ENCODE data around the gene EIF4E2. TPM values are rescaled to one million over a fixed set of nuclear protein-coding genes. Genes with fewer than 3 reads are reported as not detected.
"Not testable (repeated sequence)": the region's sequence is repeated elsewhere in the genome, so short reads cannot be mapped to it uniquely, and the experiment has no call there.

The EIF4E2 gene
- polyA plus RNA-seq, 1 experiment = 40.5 TPM

DNA sequence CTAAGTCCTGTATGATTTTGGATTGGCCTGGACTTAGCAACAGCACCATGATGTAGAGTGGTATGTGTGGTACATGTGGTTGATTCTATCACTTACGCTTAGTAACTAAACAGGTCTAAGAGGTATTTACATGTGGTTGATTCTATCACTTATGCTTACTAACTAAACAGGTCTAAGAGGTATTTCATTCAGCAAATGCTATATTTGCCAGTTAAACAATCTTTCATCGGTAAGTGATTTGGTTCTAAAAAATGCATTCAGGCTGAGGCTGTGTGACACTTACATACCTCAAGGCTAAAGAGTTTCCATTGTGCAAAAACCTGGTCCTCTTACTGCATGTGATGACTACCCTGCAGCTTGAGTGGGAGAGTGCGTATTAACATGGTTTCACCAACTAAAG lies 13.1 kb downstream of the EIF4E2 start:
- Histone ChIP-seq H3K4me3 (ENCODE audit: low read depth, low read length) (no peak overlapping the region), H3K27ac (ENCODE audit: low read depth, low read length) (no peak overlapping the region), H3K9me3 (ENCODE audit: control insufficient read depth, insufficient read depth, low read length) (no peaks in the 10 kb centered on the region), H3K27me3 (ENCODE audit: control insufficient read depth, insufficient read depth, low read length) (no peaks in the 10 kb centered on the region)
- TF ChIP-seq, protein P1, sequence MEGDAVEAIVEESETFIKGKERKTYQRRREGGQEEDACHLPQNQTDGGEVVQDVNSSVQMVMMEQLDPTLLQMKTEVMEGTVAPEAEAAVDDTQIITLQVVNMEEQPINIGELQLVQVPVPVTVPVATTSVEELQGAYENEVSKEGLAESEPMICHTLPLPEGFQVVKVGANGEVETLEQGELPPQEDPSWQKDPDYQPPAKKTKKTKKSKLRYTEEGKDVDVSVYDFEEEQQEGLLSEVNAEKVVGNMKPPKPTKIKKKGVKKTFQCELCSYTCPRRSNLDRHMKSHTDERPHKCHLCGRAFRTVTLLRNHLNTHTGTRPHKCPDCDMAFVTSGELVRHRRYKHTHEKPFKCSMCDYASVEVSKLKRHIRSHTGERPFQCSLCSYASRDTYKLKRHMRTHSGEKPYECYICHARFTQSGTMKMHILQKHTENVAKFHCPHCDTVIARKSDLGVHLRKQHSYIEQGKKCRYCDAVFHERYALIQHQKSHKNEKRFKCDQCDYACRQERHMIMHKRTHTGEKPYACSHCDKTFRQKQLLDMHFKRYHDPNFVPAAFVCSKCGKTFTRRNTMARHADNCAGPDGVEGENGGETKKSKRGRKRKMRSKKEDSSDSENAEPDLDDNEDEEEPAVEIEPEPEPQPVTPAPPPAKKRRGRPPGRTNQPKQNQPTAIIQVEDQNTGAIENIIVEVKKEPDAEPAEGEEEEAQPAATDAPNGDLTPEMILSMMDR (IDR thresholded peaks at IDR 0.05; ENCODE audit: low read depth, low read length) = no peak
- CTCF ChIA-PET = no interaction called here
- DNase-seq (ENCODE audit: low read depth, low spot score) = no peak
- POLR2A ChIA-PET = no interaction called here

DNA sequence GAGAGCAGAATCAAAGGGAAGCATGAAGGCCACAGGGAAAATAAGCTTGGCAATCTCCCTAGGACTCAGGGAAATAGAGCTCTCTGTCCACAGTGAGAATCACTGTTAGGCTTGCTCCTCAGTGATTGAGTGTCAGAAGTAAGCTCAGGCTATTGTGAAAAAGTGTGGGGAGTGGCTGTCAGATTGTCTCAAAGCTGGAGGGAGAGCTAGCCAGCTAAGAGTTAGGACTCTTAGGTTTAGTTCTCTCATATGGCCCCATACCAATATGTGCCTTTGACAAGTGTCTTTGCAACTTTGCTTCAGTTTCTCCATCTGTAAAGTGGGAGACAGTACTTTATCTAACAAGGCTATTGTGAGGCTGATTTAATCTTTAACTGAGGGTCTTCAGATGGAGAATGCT lies 17.2 kb downstream of the EIF4E2 start:
- CTCF ChIA-PET = no interaction called here
- Histone ChIP-seq H3K27me3 (ENCODE audit: control insufficient read depth, insufficient read depth, low read length) (no peaks in the 10 kb centered on the region), H3K4me3 (ENCODE audit: low read depth, low read length) (no peak overlapping the region), H3K9me3 (ENCODE audit: control insufficient read depth, insufficient read depth, low read length) (no peaks in the 10 kb centered on the region), H3K27ac (ENCODE audit: low read depth, low read length) (no peak overlapping the region)
- POLR2A ChIA-PET = interaction anchor here (1.3 kb wide), 1 partner anchor 17 kb away, joined by 5 read pairs; the partner anchor contains the start of genes EIF4E2 and TIGD1
- DNase-seq (ENCODE audit: low read depth, low spot score) = no peak
- TF ChIP-seq, protein P1 (IDR thresholded peaks at IDR 0.05; ENCODE audit: low read depth, low read length) = no peak

DNA sequence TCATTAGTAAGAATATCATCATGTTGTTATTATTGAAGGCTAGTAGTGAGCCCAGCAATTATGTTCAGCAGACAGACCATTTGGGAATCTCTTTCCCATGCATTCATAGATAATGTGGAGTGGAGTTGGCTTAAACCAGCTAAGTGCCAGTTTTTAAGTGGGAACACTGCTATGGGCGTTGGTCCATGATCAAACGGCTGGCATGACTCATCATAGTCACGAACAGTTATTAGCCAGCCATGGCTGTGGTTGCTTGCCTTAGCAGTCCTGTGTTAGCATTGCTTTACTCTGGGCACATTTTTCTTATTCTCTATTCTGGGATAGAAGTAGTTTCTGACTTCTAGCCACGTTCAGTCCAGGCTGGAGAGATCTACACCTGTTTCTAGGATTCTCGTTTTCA lies 17.7 kb downstream of the EIF4E2 start:
- TF ChIP-seq, protein P1 (IDR thresholded peaks at IDR 0.05; ENCODE audit: low read depth, low read length) = no peak
- Histone ChIP-seq H3K4me3 (ENCODE audit: low read depth, low read length) (no peak overlapping the region), H3K27me3 (ENCODE audit: control insufficient read depth, insufficient read depth, low read length) (no peaks in the 10 kb centered on the region), H3K9me3 (ENCODE audit: control insufficient read depth, insufficient read depth, low read length) (no peaks in the 10 kb centered on the region), H3K27ac (ENCODE audit: low read depth, low read length) (no peak overlapping the region)
- no peak for DNase-seq (ENCODE audit: low read depth, low spot score)
- ChIA-PET CTCF (no interaction called here), POLR2A (interaction anchor here (1.3 kb wide), 1 partner anchor 18 kb away, joined by 5 read pairs; the partner anchor contains the start of genes EIF4E2 and TIGD1)

DNA sequence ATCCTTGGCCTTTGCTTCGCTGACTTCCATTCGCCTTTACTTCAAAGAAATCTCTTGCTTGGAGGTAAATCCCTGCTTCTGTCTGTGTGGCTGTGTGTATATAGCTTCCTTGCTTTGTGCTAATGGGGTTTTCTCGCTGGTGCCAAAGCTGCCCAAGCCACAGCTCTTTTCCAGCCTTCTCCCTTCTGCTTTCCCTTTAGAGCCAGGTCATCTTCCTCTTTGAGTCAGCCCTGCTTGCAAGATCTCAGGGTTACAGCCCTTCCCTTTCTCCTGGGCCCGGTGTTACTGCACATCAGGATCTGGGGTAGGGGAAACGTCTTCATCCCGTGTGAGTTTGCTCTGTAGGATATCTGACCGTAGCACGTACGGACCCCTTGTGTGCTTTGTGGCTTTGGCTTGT lies 19.1 kb downstream of the EIF4E2 start:
- Histone ChIP-seq H3K27ac (ENCODE audit: low read depth, low read length) (no peak overlapping the region), H3K27me3 (ENCODE audit: control insufficient read depth, insufficient read depth, low read length) (no peaks in the 10 kb centered on the region), H3K4me3 (ENCODE audit: low read depth, low read length) (no peak overlapping the region), H3K9me3 (ENCODE audit: control insufficient read depth, insufficient read depth, low read length) (no peaks in the 10 kb centered on the region)
- DNase-seq (ENCODE audit: low read depth, low spot score) = no peak
- POLR2A ChIA-PET = interaction anchor here (0.6 kb wide), 1 partner anchor 71 kb away, joined by 3 read pairs; no protein-coding TSS in a partner anchor
- CTCF ChIA-PET = no interaction called here
- TF ChIP-seq, protein P1 (IDR thresholded peaks at IDR 0.05; ENCODE audit: low read depth, low read length) = no peak

DNA sequence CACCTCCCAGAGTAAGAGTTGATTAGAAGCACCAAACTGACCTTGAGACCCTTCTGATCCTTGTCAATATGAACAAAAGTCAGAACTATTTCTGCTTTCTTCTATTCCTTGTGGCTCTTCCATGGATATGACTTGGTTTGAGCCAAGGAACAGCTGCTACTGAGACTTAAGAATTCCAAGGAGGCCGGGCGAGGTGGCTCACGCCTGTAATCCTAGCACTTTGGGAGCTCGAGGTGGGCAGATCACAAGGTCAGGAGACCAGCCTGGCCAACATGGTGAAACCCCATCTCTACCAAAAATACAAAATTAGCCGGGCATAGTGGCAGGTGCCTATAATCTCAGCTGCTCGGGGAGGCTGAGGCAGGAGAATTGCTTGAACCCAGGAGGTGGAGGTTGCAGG lies 20.0 kb downstream of the EIF4E2 start:
- H3K4me3 ChIP-seq (ENCODE audit: low read depth, low read length); H3K9me3 ChIP-seq (ENCODE audit: control insufficient read depth, insufficient read depth, low read length); CTCF ChIA-PET; H3K27ac ChIP-seq (ENCODE audit: low read depth, low read length); DNase-seq (ENCODE audit: low read depth, low spot score); H3K27me3 ChIP-seq (ENCODE audit: control insufficient read depth, insufficient read depth, low read length); POLR2A ChIA-PET: not testable (repeated sequence)

DNA sequence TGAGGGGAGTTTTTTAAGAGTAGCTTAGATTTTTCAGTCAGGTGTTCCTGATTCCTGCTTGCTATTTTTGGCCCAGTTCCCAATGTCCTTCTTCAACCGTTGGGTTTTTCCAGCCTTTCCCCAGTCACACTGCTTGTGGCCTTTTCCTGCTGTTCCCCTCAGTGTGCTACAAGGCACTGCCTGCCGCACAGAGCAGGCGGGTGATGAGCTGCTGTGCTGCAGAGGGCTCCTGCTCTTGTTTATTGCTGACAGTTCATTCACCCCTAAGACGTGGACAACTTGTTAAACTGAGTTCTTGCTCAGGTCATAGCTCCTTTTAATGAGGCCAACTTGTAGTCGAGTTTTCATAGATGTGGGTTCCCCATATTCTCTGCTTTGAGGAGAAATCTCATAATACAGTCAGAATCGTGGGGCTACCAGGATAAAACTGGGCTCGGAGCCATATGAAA lies 20.6 kb downstream of the EIF4E2 start:
- no peaks in the 10 kb centered on the region for H3K9me3 ChIP-seq (ENCODE audit: control insufficient read depth, insufficient read depth, low read length)
- POLR2A ChIA-PET = no interaction called here
- DNase-seq (ENCODE audit: low read depth, low spot score) = no peak
- CTCF ChIA-PET = no interaction called here
- no peak overlapping the region for H3K27ac ChIP-seq (ENCODE audit: low read depth, low read length)
- no peaks in the 10 kb centered on the region for H3K27me3 ChIP-seq (ENCODE audit: control insufficient read depth, insufficient read depth, low read length)
- no peak overlapping the region for H3K4me3 ChIP-seq (ENCODE audit: low read depth, low read length)
- TF ChIP-seq, protein P1 (IDR thresholded peaks at IDR 0.05; ENCODE audit: low read depth, low read length) = no peak
